Lung (tissue), 12 donors: Measurements from ENCODE around the gene PTPRN2. TPM values are rescaled to one million over a fixed set of nuclear protein-coding genes. Genes with fewer than 3 reads are reported as not detected.

Experiments used
- ATAC-seq: fragments of 200-7000 bp; cut with Tn5 transposase; one replicate; pipeline ENCODE4 v1.9.1; 2020; ENCODE audit warnings: moderate number of reproducible peaks; ENCODE audit not compliant: insufficient read depth, low FRiP score
- DNase-seq, 3 donors: peaks; one replicate each; pipeline ENCODE4 v3.0.0-alpha.2; 2013 to 2017
- H3K27ac ChIP-seq, 2 donors: one replicate each; pipeline ENCODE4 v1.5.1; 2013; ENCODE audit warnings: mild to moderate bottlenecking in 2 of 2, moderate library complexity in 2 of 2, control low read depth in 1 of 2, inconsistent platforms in 1 of 2, low read depth in 1 of 2, low read length in 1 of 2
- H3K27me3 ChIP-seq, 3 donors: one replicate each; pipeline ENCODE4 v1.5.1; 2013; ENCODE audit warnings: low read length in 2 of 3; ENCODE audit not compliant: control insufficient read depth in 3 of 3, insufficient read depth in 3 of 3
- H3K36me3 ChIP-seq, 4 donors: one replicate each; pipeline ENCODE4 v1.5.1; 2013; ENCODE audit warnings: low read length in 4 of 4, mild to moderate bottlenecking in 1 of 4, moderate library complexity in 1 of 4; ENCODE audit not compliant: control insufficient read depth in 4 of 4, insufficient read depth in 4 of 4
- H3K4me1 ChIP-seq, 5 donors: one replicate each; pipeline ENCODE4 v1.5.1; 2013; ENCODE audit warnings: low read length in 5 of 5, mild to moderate bottlenecking in 2 of 5, moderate library complexity in 1 of 5; ENCODE audit not compliant: control insufficient read depth in 5 of 5, insufficient read depth in 5 of 5
- H3K4me3 ChIP-seq: one replicate; pipeline ENCODE4 v1.5.1; 2013; ENCODE audit warnings: mild to moderate bottlenecking, control low read depth, moderate library complexity
- H3K9ac ChIP-seq, 2 donors: one replicate each; pipeline ENCODE4 v1.5.1; 2013; ENCODE audit warnings: low read length in 2 of 2, control low read depth in 1 of 2; ENCODE audit not compliant: insufficient read depth in 1 of 2
- H3K9me3 ChIP-seq, 4 donors: one replicate each; pipeline ENCODE4 v1.5.1; 2013; ENCODE audit warnings: low read length in 3 of 4, mild to moderate bottlenecking in 1 of 4, moderate library complexity in 1 of 4; ENCODE audit not compliant: control insufficient read depth in 4 of 4, insufficient read depth in 3 of 4
- WGBS, 2 donors: extraction: QIAGEN DNeasy Blood & Tissue Kit; methylation state at CpG; one replicate each; pipeline ENCODE4 v1.1.7; 2013; 5-methylcytosine and 5-hydroxymethylcytosine counted together
- polyA plus RNA-seq, 2 donors: library from polyadenylated mRNA; stranded (reverse); fragments of 200-250 nt; gene quantifications; one replicate each; pipeline ENCODE4 v1.2.1, GENCODE V29; 2013
- total RNA-seq, 2 donors: library from RNA; depleted of rRNA in 1 of 2; stranded (reverse); fragments of >200 nt in 1 of 2; gene quantifications; one replicate each; pipeline ENCODE4 v1.2.1, GENCODE V29; 2014 to 2021
- TF ChIP-seq, protein P1 (sequence below): IDR thresholded peaks from 2 replicates; pipeline ENCODE4 v1.5.1; 2012; ENCODE audit warnings: mild to moderate bottlenecking; ENCODE audit errors: control extremely low read depth, extremely low read depth
- donor health status: control.
- donor health status: control.
- donor health status: Bipolar disorder and iron deficiency.
- donor health status: healthy.
- donor health status: DM: yes; HTN: yes; CAD: no.

The PTPRN2 gene
- total and polyA plus RNA-seq, 4 donors: 2.1 to 7.4 (median 4.4) TPM

DNA sequence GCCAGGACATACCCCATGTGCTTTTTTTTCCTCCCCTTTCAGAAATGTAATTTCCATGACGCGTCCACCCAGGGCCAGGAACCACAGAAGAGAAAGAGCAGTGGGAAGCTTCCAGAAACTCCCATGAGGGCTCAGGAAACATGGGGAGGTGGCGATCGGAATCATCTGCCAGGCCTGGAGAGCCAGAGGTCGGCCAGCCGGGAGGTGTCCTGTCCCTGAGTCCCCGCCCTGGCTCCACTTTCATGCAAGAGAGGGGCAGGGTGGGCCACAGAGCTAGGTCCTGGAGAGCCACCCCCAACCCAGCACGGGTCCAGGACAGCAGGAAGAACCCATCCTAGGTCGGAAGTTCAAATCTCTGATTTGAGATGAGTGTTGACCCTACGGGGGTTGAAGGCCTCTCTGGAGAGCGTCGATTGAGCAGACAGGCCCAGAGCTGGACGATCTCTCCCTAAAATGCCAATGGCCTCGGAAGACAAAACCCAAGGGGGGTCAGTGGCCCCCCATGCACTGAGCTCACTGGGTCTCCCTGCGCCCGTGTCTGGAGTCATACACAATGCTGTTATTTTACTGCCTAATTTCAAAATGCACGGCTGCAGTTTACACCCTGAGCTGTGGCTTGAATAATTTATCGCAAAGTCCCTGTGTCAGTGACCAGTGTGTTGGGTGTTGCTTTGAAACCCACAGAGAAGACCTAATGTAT, 594.1 kb downstream of the PTPRN2 start:
- Histone ChIP-seq H3K27ac (no peak overlapping the region), H3K9ac (no peak overlapping the region), H3K36me3 (no peaks in the 10 kb centered on the region), H3K4me3 (no peak overlapping the region), H3K9me3 (peaks cover 0 to 3% (median 0%) of the 10 kb centered on the region in 4 donors), H3K27me3 (no peaks in the 10 kb centered on the region), H3K4me1 (no peaks in the 10 kb centered on the region)
- TF ChIP-seq, protein P1, sequence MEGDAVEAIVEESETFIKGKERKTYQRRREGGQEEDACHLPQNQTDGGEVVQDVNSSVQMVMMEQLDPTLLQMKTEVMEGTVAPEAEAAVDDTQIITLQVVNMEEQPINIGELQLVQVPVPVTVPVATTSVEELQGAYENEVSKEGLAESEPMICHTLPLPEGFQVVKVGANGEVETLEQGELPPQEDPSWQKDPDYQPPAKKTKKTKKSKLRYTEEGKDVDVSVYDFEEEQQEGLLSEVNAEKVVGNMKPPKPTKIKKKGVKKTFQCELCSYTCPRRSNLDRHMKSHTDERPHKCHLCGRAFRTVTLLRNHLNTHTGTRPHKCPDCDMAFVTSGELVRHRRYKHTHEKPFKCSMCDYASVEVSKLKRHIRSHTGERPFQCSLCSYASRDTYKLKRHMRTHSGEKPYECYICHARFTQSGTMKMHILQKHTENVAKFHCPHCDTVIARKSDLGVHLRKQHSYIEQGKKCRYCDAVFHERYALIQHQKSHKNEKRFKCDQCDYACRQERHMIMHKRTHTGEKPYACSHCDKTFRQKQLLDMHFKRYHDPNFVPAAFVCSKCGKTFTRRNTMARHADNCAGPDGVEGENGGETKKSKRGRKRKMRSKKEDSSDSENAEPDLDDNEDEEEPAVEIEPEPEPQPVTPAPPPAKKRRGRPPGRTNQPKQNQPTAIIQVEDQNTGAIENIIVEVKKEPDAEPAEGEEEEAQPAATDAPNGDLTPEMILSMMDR: no peak
- ATAC-seq (no peak), DNase-seq (no peak)
- 85 to 86% methylated on average over 18 of the region's 18 CpGs for WGBS, 2 donors

DNA sequence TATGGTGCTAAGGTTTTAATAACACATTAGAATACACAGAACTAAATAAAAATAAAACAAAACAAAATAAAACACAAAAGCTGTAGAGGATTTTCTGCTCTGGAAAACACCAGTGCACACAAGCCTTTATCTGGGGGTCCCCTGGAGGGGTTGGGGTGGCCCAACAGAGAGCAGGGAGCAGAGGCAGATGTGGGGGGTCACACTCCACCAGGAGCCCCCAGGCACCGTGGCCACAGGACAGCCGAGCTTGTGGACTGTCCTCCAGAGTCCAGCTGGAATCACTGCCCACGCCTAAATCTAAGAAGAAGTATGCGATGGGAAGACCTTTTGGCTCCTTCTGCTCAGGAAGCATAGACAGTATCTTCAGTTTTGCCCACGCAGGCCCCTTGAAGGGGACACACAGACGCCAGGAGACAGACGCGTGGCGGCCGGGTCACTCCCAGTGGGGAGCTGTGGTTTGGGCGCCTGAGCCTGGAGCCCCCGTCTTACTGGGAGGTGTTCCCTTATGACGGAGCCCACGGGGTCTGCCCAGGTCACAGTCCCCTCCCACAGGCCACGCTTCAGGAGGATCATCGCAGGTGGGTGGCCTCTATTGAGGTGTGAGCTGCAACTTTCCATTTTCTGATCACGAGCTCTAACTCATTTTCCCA, 595.0 kb downstream of the PTPRN2 start:
- H3K27me3 ChIP-seq: no peaks in the 10 kb centered on the region
- H3K9ac ChIP-seq: no peak overlapping the region
- H3K9me3 ChIP-seq: peaks cover 0 to 3% (median 0%) of the 10 kb centered on the region in 4 donors
- no peaks in the 10 kb centered on the region for H3K36me3 ChIP-seq
- DNase-seq: no peak
- H3K4me1 ChIP-seq: no peaks in the 10 kb centered on the region
- ATAC-seq: no peak
- H3K27ac ChIP-seq: no peak overlapping the region
- no peak overlapping the region for H3K4me3 ChIP-seq
- WGBS, 2 donors: 87 to 91% methylated on average over 17 of the region's 17 CpGs
- TF ChIP-seq, protein P1: no peak

DNA sequence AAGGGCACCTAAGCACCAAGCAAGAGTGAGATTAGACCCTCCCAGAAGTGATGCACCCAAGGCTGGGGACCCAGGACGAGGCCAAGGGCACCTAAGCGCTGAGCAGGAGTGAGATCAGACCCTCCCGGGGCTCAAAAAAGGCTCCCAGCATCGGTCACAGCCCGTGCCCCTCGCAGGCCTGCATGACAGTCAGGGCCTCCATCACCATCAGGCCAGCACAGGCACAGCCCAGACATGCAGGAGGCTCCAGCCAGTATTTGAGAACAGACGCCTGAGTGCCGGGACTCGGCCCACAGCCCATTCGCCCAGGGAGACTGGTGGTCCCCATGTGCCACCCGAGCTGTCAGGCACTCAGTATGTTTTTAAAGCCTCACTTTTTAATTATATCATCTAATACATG, 595.9 kb downstream of the PTPRN2 start:
- 89 to 91% methylated on average over 11 of the region's 11 CpGs for WGBS, 2 donors
- Histone ChIP-seq H3K36me3 (no peaks in the 10 kb centered on the region), H3K27me3 (no peaks in the 10 kb centered on the region), H3K4me3 (no peak overlapping the region), H3K27ac (no peak overlapping the region), H3K9me3 (peaks cover 0 to 3% (median 0%) of the 10 kb centered on the region in 4 donors), H3K4me1 (no peaks in the 10 kb centered on the region), H3K9ac (no peak overlapping the region)
- DNase-seq (no peak), ATAC-seq (no peak)
- TF ChIP-seq, protein P1: no peak
